GM06990 (cell line): ENCODE results near the gene CBFA2T3.

Experiments
- DNase-seq: peaks from one replicate; pipeline ENCODE4 v3.0.0-alpha.2; 2011; ENCODE audit not compliant: insufficient read length; ENCODE audit errors: extremely low read depth
- H3K27me3 ChIP-seq: replicated peaks from 2 replicates; pipeline ENCODE4 v1.6.0; 2011; ENCODE audit warnings: low read length; ENCODE audit not compliant: control insufficient read depth, insufficient read depth
- H3K36me3 ChIP-seq: 2 replicates; pipeline ENCODE4 v1.5.1; 2011; ENCODE audit warnings: low read length; ENCODE audit not compliant: control insufficient read depth, insufficient read depth
- H3K4me3 ChIP-seq: replicated peaks from 2 replicates; pipeline ENCODE4 v1.5.1; 2011; ENCODE audit warnings: low read depth, mild to moderate bottlenecking, control low read depth, low read length
- TF ChIP-seq, protein P1 (sequence below): IDR thresholded peaks from 2 replicates; pipeline ENCODE4 v1.5.1; 2011; ENCODE audit warnings: low read length, control low read depth, mild to moderate bottlenecking, inconsistent platforms; ENCODE audit not compliant: insufficient read depth, poor library complexity, severe bottlenecking

The CBFA2T3 gene

GRCh38 chr16:88826070-88826840 is 150.8 kb downstream of the CBFA2T3 start:
- TF ChIP-seq, protein P1, sequence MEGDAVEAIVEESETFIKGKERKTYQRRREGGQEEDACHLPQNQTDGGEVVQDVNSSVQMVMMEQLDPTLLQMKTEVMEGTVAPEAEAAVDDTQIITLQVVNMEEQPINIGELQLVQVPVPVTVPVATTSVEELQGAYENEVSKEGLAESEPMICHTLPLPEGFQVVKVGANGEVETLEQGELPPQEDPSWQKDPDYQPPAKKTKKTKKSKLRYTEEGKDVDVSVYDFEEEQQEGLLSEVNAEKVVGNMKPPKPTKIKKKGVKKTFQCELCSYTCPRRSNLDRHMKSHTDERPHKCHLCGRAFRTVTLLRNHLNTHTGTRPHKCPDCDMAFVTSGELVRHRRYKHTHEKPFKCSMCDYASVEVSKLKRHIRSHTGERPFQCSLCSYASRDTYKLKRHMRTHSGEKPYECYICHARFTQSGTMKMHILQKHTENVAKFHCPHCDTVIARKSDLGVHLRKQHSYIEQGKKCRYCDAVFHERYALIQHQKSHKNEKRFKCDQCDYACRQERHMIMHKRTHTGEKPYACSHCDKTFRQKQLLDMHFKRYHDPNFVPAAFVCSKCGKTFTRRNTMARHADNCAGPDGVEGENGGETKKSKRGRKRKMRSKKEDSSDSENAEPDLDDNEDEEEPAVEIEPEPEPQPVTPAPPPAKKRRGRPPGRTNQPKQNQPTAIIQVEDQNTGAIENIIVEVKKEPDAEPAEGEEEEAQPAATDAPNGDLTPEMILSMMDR: no peak
- H3K36me3 ChIP-seq: peaks cover 3% of the 10 kb centered on the region
- H3K27me3 ChIP-seq: no peaks in the 10 kb centered on the region
- no peak overlapping the region for H3K4me3 ChIP-seq
- DNase-seq: no peak

GRCh38 chr16:88825146-88825545 is 151.9 kb downstream of the CBFA2T3 start:
- TF ChIP-seq, protein P1: no peak
- Histone ChIP-seq H3K4me3 (no peak overlapping the region), H3K36me3 (peaks cover 3% of the 10 kb centered on the region), H3K27me3 (no peaks in the 10 kb centered on the region)
- no peak for DNase-seq
